Right lobe of liver (tissue), 4 donors: ENCODE results near the gene FOXP1.

Experiments used
- POLR2A ChIP-seq: fragments of 450-650 bp; IDR thresholded peaks from one replicate; pipeline ENCODE4 v1.6.1; 2017; ENCODE audit warnings: antibody characterized with exemption, mild to moderate bottlenecking
- TF ChIP-seq, protein P1 (sequence below), 4 donors: fragments of 200-600 bp in 3 of 4; fragments of 450-650 bp in 1 of 4; IDR thresholded peaks; one replicate each; pipeline versions ENCODE4 v1.5.1 to v1.8.0; 2016 to 2022; ENCODE audit warnings: antibody characterized with exemption in 4 of 4, mild to moderate bottlenecking in 2 of 4
- donor health status: DM: no; HTN: no; CAD: no.
- donor health status: DM: no; HTN: no; CAD: no.
- donor health status: DM: no; HTN: yes; CAD: no.

- TF ChIP-seq, protein P1, sequence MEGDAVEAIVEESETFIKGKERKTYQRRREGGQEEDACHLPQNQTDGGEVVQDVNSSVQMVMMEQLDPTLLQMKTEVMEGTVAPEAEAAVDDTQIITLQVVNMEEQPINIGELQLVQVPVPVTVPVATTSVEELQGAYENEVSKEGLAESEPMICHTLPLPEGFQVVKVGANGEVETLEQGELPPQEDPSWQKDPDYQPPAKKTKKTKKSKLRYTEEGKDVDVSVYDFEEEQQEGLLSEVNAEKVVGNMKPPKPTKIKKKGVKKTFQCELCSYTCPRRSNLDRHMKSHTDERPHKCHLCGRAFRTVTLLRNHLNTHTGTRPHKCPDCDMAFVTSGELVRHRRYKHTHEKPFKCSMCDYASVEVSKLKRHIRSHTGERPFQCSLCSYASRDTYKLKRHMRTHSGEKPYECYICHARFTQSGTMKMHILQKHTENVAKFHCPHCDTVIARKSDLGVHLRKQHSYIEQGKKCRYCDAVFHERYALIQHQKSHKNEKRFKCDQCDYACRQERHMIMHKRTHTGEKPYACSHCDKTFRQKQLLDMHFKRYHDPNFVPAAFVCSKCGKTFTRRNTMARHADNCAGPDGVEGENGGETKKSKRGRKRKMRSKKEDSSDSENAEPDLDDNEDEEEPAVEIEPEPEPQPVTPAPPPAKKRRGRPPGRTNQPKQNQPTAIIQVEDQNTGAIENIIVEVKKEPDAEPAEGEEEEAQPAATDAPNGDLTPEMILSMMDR (IDR thresholded peaks at IDR 0.05), result no peak
- no peak for TF ChIP-seq POLR2A
Measured at GRCh38 chr3:71000483-71000882, 583.0 kb downstream of the FOXP1 start.
